GM19467 (cell line): ENCODE results near the gene CTU1.

ENCODE experiments used
- ATAC-seq: cut with Tn5 transposase; IDR thresholded peaks from one replicate; pipeline ENCODE4 v1.9.1; 2021; ENCODE audit warnings: mild to moderate bottlenecking, moderate library complexity; ENCODE audit not compliant: unreplicated experiment

The CTU1 gene

GRCh38 chr19:51084505-51084904, 23.7 kb downstream of the CTU1 start:
- no peak for ATAC-seq

GRCh38 chr19:51083783-51084182, 24.4 kb downstream of the CTU1 start:
- ATAC-seq, result no peak

- no peak for ATAC-seq
Measured at GRCh38 chr19:51083181-51083580, 25.0 kb downstream of the CTU1 start.

- no peak for ATAC-seq
Measured at GRCh38 chr19:51082611-51083010, 25.6 kb downstream of the CTU1 start, which contains the start of gene KLK14. Gene KLK14 (minus strand): TSS chr19:51082887. CDS start chr19:51082614, 273 bp downstream.

- ATAC-seq, result no peak
Measured at GRCh38 chr19:51081476-51081875, 26.7 kb downstream of the CTU1 start.

GRCh38 chr19:51079481-51080110, 28.6 kb downstream of the CTU1 start:
- ATAC-seq, result no peak

- ATAC-seq, result no peak
Measured at GRCh38 chr19:51078731-51079130, 29.5 kb downstream of the CTU1 start.

- no peak for ATAC-seq
Measured at GRCh38 chr19:51078104-51078503, 30.1 kb downstream of the CTU1 start.

- ATAC-seq, result no peak
Measured at GRCh38 chr19:51076631-51077213, 31.5 kb downstream of the CTU1 start.

GRCh38 chr19:51075998-51076397, 32.2 kb downstream of the CTU1 start:
- no peak for ATAC-seq

- ATAC-seq, result no peak
Measured at GRCh38 chr19:51071095-51071405, 37.2 kb downstream of the CTU1 start.

GRCh38 chr19:51070334-51071094, 37.7 kb downstream of the CTU1 start:
- no peak for ATAC-seq

- no peak for ATAC-seq
Measured at GRCh38 chr19:51066393-51067186, 41.6 kb downstream of the CTU1 start.

GRCh38 chr19:51065221-51065960, 42.8 kb downstream of the CTU1 start:
- no peak for ATAC-seq

- ATAC-seq, result no peak
Measured at GRCh38 chr19:51064534-51065220, 43.5 kb downstream of the CTU1 start, which contains the start of gene KLK13. Gene KLK13 (minus strand): TSS chr19:51065092. CDS start chr19:51065067, 25 bp downstream.

- ATAC-seq, result no peak
Measured at GRCh38 chr19:51063664-51064063, 44.5 kb downstream of the CTU1 start.

- no peak for ATAC-seq
Measured at GRCh38 chr19:51060973-51061372, 47.2 kb downstream of the CTU1 start.

GRCh38 chr19:51060336-51060735, 47.9 kb downstream of the CTU1 start:
- ATAC-seq, result no peak

GRCh38 chr19:51059715-51060114, 48.5 kb downstream of the CTU1 start:
- no peak for ATAC-seq

- ATAC-seq, result no peak
Measured at GRCh38 chr19:51055866-51056265, 52.3 kb downstream of the CTU1 start.
